Measurements from ENCODE around the gene WNT7A. TPM values are rescaled to one million over a fixed set of nuclear protein-coding genes. Genes with fewer than 3 reads are reported as not detected.

Gene WNT7A
- polyA plus RNA-seq, 1 of the 3 experiments (the other 2 are of a cell fraction), result not detected

GRCh38 chr3:13865106-13865505 is 14.8 kb downstream of the WNT7A start:
- 26% methylated on average over 4 of the region's 4 CpGs for WGBS (ENCODE audit: low lambda C conversion rate)
- Histone ChIP-seq H3K9me3 (no peaks in the 10 kb centered on the region), H3K36me3 (replicated peaks in 1 of 2; ENCODE audit: control insufficient read depth in 1 of 2, insufficient read depth in 2 of 2, low read length in 1 of 2) (no peaks in the 10 kb centered on the region), H3K4me1 (ENCODE audit: control insufficient read depth in 1 of 2, insufficient read depth in 2 of 2, low read depth in 1 of 2, low read length in 1 of 2) (peaks cover 0 to 5% of the 10 kb centered on the region in 2 experiments; a peak in 1 of 4 replicates), H3K4me3 (ENCODE audit: low read depth in 2 of 2, low read length in 1 of 2) (no peak overlapping the region), H3K4me2 (no peak overlapping the region), H3F3A (replicated peaks; ENCODE audit: insufficient read depth) (no peaks in the 10 kb centered on the region), H3K27ac (ENCODE audit: low read depth in 2 of 2, low read length in 1 of 2) (no peak overlapping the region), H3K27me3 (ENCODE audit: insufficient read depth) (no peaks in the 10 kb centered on the region), H4K20me1 (ENCODE audit: insufficient read depth) (no peaks in the 10 kb centered on the region), H3K9ac (no peak overlapping the region), H3K9me2 (no peaks in the 10 kb centered on the region), H3K79me2 (ENCODE audit: insufficient read depth) (no peaks in the 10 kb centered on the region), H2AFZ (ENCODE audit: low read depth) (no peak overlapping the region)
- TF ChIP-seq NRF1 (IDR thresholded peaks at IDR 0.05; ENCODE audit: low read depth, low read length) (no peak), MEF2A (IDR thresholded peaks at IDR 0.05; ENCODE audit: borderline replicate concordance, low read depth) (no peak), ELF1 (IDR thresholded peaks at IDR 0.05) (no peak), REST (IDR thresholded peaks at IDR 0.05; ENCODE audit: low read depth, low read length) (no peak), CHD2 (IDR thresholded peaks at IDR 0.05; ENCODE audit: low read length, partially characterized antibody) (no peak), CTCF (IDR thresholded peaks at IDR 0.05) (no peak), USF2 (IDR thresholded peaks at IDR 0.05; ENCODE audit: borderline replicate concordance, low read depth, low read length) (no peak), FOXJ3 (CRISPR knock-in tag; IDR thresholded peaks at IDR 0.05) (no peak), SMC3 (IDR thresholded peaks at IDR 0.05; ENCODE audit: low read depth, low read length) (no peak), RCOR1 (IDR thresholded peaks at IDR 0.05; ENCODE audit: low read length) (no peak), TEAD4 (IDR thresholded peaks at IDR 0.05; ENCODE audit: borderline replicate concordance, insufficient read depth) (no peak), TCF12 (IDR thresholded peaks at IDR 0.05) (no peak), RXRA (IDR thresholded peaks at IDR 0.05; ENCODE audit: borderline replicate concordance, low read depth) (no peak), GATA2 (CRISPR knock-in tag; IDR thresholded peaks at IDR 0.05) (no peak), NFIC (IDR thresholded peaks at IDR 0.05; ENCODE audit: borderline replicate concordance) (no peak), PBX3 (IDR thresholded peaks at IDR 0.05) (no peak), FOXM1 (IDR thresholded peaks at IDR 0.05; ENCODE audit: low read depth) (no peak)
- ChIA-PET CTCF (interaction anchor here (0.9 to 3.8 kb wide), 4 partner anchors 16 to 210 kb away, joined by 6 to 21 read pairs (median 14); partner anchors contain the start of gene WNT7A), POLR2A (no interaction called here)
- no peak for DNase-seq

All from SK-N-SH (cell line).